GM21737 (cell line): ENCODE data around the gene SYCE3.
"Not testable (repeated sequence)": the region's sequence is repeated elsewhere in the genome, so short reads cannot be mapped to it uniquely, and the experiment has no call there.

ENCODE experiments used
- ATAC-seq: cut with Tn5 transposase; IDR thresholded peaks from one replicate; pipeline ENCODE4 v1.9.1; 2021; ENCODE audit warnings: mild to moderate bottlenecking, moderate library complexity; ENCODE audit not compliant: unreplicated experiment

The SYCE3 gene

DNA sequence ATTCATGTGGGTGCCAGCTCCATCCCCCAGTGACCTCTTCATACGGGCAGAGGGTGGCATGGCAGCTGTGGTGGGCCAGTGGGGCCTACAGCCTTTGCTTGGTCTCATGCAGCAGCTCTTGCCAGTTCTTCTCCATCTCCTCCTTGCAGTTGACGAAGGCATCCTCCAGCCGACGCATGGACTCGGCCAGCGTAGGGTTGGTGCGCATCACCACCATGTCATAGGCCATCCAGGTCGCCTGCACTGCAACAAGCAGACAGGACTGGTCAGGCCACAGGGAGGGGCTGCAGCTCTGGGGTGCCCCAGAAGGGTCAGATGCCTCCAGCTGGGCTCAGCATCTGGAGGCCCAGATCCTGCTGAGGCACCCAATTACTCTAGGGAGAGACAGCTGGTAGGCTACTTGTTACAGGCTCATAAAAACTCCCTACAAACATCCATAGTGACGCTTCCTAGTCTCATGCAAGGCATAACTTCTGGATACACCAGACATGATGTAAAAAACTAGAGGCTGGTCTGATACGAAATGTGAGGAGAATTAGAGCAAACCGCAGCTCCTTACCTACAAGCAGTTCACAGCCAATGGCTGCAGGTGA is 11.5 kb downstream of the SYCE3 start:
- ATAC-seq, result no peak

DNA sequence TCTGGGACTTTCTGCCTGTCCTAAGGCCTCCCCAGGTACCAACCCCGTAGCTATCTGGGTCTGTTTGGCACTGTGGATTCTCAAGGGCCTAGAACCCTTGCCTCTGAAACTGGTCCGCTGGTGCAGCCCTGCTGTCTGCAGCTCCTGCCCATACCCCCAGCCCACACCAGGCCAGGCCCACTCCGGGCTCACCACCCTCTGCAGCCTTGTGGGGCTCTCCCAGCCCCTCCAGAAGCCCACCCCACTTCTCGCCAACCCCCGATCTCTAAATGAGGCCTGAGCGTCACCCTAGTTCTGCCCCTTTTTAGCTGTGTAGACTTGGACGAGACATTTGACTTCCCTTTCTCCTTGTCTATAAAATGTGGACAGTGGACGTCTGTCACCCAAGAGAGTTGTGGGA is 12.3 kb downstream of the SYCE3 start:
- no peak for ATAC-seq

DNA sequence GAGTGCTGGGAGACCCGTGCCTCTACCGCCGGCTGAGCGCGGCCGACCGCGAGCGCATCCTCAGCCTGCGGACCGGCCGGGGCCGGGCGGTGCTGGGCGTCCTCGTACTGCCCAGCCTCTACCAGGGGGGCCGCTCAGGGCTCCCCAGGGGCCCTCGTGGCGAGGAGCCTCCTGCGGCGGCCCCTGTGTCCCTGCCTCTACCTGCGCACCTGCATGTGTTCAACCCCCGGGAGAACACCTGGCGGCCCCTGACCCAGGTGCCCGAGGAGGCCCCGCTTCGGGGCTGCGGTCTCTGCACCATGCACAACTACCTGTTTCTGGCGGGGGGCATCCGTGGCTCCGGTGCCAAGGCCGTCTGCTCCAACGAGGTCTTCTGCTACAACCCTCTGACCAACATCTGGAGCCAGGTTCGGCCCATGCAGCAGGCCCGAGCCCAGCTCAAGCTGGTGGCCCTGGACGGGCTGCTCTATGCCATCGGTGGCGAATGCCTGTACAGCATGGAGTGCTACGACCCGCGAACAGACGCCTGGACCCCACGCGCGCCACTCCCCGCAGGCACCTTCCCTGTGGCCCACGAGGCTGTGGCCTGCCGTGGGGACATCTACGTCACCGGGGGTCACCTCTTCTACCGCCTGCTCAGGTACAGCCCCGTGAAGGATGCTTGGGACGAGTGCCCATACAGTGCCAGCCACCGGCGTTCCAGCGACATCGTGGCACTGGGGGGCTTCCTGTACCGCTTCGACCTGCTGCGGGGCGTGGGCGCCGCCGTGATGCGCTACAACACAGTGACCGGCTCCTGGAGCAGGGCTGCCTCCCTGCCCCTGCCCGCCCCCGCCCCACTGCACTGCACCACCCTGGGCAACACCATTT is 13.6 kb downstream of the SYCE3 start:
- no peak for ATAC-seq

DNA sequence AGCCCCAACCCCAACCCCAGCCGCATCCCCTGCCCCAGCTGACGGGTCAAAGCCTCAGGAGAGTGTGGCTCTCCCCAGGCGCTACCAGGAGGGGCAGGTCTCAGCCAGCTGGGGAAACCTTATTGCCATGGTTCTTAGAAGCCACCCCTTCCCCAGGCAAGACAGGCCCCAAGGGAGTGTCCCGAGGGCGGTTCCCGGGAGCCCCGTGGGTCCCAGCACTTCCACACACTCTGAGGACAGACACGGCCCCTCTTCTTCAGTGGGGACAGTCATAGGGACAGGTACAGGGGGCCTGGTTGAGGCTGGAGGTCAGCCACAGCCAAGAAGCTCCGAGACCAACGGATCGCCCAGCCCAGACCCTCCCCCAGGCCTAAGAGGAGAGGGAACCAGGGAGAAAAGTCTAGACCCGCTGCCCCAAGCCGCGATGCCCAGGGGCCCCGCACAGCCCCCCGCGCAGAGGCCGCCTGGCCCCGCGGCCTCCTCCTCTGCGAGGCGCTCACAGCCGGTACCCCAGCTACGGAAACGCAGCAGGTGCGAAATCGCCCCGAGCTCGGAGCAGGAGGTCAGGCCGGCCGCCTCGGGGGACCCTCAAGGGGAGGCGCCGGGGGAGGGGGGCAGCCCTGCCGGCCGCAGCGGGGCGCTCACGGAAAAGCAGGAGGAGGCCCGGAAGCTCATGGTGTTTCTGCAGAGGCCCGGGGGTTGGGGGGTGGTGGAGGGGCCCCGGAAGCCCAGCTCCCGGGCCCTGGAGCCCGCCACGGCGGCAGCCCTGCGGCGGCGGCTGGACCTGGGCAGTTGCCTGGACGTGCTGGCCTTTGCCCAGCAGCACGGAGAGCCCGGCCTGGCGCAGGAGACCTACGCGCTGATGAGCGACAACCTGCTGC is 14.4 kb downstream of the SYCE3 start:
- no peak for ATAC-seq

DNA sequence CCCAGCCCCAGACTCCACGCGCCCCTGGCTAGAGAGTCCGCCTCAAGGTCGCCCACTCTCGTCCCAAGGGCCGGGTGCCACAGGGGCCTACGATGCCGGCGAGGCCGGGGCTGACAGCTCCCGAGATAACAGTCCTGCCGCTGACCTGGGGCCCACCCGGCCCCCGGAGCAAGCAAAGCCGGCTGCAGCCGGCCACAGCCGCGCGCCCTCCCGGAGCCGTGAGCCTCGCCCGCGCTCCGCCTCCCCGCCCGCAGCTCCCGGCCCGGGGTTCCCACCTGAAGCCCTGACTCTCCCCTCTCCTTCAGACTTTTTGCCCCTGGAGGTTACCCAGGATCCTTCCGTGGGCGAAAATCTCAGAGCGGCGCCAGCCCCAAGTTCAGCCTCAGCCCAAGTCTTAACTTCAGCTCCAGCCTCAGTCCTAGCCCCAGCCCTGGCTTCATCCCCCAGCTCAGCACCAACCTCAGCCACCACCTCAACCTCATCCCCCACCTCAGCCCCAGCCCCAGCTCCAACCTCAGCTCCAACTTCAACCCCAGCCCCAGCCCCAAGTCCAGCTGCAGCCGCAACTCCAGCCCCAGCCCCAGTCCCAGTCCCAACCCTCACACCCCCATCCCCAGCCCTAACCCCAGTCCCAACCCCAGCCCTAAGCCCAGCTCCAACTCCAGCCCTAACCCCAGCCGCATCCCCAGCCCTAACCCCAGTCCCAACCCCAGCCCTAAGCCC is 15.3 kb downstream of the SYCE3 start:
- no peak for ATAC-seq

DNA sequence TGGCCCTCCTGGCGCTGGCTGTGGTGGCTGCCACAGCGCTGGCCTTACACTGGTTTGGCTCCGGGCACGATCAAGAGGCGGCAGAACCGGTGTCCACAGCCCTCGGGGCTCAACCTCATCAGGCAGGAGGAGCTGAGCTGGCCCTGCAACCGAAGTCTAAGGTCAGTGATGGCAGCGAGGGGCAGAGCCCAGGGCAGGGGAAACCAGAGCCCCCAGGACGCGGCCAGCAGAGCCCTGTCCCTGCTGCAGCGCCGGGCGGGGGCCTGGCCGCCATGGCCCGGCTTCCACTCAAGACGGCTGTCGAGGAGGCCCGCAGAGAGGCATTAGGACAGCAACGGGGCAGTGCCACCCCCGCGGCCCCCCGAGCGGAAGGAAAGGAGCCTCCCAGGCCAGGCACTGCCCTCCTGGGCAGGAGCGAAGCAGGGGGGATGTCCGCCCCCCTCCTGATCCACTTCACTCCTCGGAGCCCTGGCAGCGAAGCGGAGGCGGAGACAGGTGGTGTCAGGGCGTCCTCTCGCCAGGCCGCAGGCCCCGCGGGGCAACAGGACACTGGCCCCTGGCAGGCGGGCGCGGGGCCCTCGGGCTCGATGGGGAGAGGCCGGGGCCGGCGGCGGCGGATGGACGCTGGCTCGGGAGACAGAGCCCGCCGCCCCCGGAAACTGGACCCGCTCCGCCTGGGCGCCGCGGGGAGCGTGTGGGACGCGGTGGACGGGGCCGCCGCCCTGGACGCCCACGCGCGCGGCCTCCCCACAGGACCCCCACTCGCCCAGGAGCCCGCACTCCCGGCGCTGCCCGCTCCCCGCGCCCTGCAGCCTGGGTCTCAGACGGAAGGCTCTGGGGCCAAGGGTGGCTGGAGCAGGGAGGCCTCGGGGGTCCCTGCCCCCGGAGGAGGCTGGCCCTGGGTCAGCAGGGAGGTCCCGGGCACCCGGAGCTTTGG is 16.1 kb downstream of the SYCE3 start:
- ATAC-seq, result no peak

DNA sequence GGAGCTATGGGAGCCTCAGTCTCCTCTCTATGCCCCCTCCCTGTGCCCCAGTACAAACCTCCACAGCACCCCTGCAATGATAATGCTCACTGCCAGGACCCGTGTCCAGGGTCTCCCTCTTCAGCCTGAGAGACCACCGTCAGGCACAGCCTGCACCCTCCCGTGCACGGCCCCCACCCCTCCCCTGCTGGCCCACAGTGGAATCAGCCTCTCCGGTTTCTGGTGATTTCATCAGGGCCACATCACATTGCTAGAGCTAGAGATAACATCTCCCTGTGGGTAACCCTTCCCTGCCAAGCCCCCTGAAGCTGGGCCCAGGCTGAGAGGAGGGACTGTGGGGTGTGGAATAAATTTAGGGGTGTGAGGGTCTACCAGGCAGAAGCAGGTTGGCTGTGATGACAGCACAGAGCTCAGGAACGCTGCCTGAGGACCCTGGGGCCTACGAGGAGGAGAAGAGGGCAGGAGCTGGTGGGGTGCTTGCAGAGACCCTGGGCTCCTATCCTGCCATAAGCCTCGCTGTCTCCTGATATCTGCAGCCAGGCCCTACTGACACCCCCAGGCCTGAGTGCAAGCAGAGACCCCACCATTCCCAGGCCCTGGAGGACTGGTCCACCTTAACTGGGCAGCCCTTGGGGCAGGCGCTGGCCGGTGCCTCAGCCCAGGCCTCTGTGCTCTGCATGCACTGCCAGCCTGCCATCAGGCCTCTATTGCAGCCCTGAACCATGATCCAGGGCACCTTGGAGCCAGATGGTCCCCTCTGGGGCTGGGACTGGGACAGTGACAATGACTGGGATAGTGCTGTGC is 17.0 kb downstream of the SYCE3 start, which contains the start of gene KLHDC7B:
Gene KLHDC7B (plus strand): TSS at position 378 of the 804 bp plus-strand sequence. CDS start 345 bp downstream, at position 723.
- ATAC-seq, result no peak

DNA sequence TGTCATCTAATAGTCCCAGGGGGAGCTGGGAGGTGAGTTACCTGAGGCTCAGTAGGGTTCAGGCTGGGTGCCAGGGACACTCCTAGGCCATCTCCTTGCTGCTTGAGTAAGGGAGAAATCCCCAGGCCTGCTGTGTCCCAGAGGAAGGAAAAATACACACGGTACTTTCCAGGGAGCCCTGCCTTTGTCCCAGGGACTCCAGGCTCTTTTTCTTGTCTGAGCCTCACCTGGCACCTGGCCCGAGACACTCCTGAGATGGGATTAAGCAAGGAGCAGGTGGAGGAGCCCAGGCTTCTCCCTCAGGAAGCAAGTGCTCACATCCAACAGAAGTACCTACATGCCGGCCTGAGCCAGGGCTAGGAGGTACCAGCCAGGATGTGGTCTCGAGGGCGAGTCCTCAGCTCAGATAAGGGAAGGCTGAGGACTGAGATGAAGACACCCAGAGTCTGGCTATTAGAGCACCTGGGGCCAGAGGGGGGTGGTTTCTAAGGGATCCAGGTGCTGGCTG is 17.9 kb downstream of the SYCE3 start:
- ATAC-seq, result no peak

DNA sequence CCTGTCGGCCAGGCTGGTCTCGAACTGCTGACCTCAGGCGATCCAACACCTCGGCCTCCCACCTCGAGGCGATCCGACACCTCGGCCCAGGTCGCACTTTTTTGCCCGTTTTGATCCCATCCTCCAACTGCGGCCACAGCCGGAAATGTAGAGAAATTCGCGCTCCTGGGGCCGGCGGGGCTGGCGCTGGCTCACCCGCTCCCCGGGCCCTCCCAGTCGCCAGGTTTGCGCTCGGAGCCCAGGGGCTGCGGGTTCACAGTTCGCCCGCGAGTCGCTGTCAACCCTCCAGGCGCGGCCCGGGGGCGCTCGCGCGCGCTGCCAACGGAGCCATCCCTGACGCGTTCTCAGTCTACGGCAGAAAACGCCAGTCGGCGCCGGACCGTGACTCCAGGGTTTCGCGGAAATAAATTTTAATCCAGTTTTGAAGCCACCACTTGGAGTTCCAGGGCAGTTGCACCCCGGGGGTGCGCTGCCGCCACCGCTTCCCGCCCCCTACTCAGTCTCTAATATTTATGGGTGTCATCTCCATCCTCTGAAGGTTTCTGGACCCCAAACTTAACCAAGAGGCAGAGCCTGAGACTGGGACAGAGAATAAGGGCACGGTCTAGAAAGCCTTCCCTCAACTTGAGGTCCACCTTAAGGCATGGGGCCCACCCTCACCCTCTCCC is 18.5 kb downstream of the SYCE3 start:
- ATAC-seq, result no peak

DNA sequence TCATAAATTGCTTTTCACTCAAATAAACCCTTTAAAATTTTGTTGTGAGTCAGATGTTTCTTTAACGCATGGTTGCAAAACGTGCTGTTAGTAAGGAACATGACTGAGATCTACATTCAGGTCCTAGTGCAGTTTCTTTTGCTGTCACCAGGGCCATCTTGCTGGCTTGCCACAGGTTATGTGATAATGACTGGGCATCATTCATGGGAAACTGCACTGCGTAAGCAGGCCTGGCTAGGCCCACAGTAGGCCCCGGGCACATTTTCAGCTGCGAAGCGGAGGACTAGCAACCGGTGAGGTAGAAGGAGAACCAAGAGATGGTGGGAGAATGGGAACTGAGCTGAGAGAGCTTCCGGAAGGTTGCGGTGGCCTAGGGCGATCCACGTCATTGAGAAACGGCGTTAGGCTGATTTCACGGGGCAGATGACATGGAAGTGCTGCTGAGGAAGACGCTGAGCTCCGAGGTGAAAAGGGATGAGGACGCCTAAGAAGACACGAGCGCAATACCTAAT is 20.2 kb downstream of the SYCE3 start:
- no peak for ATAC-seq

DNA sequence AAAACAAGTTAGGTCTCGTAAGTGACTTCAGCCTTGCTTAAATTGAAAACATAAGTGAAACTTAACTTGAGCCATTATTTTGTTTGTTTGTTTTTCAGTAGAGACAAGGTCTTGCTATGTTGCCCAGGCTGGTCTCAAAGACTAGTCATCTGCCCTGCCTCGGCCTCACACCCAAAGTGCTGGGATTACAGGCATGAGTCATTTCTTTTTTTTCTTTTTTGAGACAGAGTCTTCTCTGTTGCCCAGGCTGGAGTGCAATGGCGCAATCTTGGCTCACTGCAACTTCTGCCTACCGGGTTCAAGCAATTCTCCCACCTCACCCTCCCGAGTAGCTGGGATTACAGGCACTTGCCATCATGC is 21.1 kb downstream of the SYCE3 start:
- not testable (repeated sequence) for ATAC-seq

DNA sequence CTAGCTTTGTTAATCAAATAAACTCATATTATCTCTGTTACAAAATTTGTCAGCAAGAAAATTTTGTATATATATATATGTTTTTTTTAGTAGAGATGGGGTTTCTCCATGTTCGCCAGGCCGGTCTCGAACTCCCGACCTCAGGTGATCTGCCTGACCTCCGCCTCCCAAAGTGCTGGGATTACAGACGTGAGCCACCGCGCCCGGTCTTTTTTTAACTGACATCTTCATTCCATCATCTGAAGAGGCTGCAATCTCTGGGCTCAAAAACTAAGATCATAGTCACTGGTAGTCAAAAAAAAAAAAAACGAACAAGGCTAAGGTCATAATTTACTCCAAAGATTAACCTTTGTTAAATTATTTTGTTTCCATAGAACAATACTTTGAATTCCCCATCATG is 22.3 kb downstream of the SYCE3 start:
- ATAC-seq, result no peak

DNA sequence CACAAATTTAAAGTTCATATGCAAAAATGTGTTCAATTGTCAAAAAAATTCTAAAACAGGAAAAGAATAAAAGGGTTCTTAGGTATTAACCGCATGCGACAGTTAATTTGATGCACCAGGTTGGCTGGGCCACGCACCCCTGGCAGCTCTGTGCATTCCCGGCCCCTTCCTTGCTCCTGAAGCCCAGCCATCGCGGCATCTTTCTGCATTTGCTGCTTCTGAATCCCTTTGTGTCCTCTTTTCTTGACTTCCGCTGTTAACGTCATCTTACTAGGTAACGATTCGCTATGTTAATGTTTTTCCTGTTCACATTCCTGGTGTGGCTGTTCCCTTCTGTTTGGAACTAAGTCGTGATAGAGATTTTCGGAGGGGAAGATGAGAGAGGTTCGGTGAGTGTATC is 25.0 kb downstream of the SYCE3 start:
- ATAC-seq, result no peak

DNA sequence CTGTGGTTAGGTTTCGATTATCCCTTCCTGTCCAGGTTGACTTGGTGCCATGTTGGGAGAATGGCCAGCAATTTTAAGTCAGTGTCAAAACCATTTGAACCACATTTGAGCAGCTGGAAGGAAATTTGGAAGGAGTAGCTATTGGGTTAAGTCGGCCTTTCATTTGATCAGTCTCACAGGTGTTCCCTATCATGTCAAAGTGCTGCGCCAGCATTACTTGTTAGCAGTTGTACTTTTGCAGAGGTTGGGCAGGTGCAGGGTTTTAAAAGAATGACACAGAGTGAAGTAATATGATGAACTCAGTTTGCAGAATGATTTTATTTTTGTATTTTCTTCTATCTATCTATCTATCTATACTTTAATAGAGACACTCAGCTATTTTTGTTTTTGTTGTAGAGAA is 26.5 kb downstream of the SYCE3 start:
- ATAC-seq, result no peak

DNA sequence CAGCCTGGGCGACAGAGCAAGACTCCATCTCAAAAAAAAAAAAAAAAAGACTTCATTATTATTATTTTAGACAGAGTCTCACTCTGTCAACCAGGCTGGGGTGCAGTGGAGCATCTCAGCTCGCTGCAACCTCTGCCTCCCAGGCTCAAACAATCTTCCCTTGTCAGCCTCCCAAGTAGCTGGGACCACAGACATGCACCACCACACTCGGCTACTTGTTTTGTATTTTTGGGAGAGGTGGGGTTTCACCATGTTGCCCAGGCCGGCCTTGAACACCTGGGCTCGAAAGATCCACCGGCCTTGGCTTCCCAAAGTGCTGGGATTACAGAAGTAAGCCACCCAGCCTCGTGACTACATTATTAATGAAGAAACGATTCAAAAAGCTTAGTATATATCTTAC is 27.6 kb downstream of the SYCE3 start:
- ATAC-seq, result no peak

DNA sequence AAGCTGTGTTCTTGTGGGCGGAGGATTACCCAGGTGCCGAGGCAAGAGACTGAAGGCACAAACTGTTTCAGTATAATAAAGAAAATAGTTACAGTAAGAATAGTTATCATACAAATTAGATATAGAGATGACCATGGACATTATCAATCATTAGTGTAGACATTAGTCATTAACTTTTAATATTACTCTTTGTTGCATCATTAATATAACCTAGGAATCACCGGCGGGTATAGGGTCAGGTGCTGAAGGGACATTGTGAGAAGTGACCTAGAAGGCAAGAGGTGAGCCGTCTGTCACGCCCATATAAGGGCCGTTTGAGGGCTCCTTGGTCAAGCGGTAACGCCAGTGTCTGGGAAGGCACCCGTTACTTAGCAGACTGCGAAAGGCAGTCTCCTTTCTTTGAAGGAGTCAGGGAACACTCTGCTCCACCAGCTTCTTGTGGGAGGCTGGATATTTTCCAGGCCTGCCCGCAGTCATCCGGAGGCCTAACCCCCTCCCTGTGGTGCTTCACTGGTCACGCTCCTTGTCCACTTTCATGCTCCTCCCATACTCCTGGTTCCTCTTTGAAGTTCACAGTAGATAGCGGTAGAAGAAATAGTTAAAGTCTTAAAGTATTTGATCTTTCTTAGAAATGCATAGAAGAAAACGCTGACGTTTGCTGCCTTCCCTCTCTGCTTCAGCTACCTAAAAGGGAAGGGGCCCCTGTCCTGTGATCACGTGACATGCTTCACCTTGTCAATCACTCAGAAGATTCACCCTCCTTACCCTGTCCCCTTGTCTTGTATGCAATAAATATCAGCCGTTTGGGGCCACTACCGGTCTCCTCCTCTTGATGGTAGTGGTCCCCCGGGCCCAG is 28.6 kb downstream of the SYCE3 start:
- not testable (repeated sequence) for ATAC-seq
